CD4-positive, alpha-beta T cell treated with Interleukin-6 at 100 ng/mL for 8 hours (primary cell): ENCODE results near the gene CHCHD10.

Experiments
- DNase-seq: peaks from one replicate; pipeline ENCODE4 v3.0.0-alpha.2; 2020; ENCODE audit warnings: mixed read lengths, low spot score

The CHCHD10 gene

DNA sequence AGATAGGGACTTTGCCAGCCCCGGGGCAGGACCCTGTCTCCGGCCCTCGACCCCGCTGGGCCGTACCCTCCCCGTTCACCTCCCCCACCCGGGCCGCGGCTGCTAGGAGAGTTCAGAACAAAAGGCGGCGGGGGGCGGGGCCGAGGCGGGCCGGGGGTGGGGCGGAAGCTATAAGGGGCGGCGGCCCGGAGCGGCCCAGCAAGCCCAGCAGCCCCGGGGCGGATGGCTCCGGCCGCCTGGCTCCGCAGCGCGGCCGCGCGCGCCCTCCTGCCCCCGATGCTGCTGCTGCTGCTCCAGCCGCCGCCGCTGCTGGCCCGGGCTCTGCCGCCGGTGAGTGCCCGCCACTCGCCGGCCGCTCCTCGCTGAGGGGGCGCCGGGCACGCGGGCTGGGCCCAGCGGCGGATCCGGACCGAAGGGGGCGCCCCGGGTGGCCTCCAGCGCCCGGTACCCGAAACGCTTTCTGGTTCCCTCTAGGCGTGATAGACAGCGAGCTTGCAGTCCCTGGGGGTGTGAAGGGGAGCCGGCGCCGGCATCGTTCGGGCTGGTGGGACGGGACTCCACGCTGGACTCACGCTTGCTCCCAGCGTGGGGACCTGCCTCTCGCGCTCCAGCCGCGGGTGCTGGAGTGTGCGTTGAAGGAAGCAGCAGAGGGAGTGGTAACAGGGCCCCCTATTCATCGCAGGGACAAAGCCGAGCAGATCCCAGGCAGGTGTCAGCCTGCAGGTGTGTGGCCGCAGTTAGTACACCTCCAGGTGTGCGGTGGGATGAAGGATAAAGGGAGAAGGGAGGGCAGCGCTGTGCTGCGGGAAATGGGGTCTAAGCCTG is 5.1 kb upstream of the CHCHD10 start, which contains the start of gene MMP11:
TSS of gene MMP11 (plus strand) at position 201 of the 825 bp plus-strand sequence. CDS start at position 223, 22 bp downstream.
- peak; percentile 65 for DNase-seq

GRCh38 chr22:23772315-23772648 is 4.5 kb upstream of the CHCHD10 start:
- DNase-seq: no peak

DNA sequence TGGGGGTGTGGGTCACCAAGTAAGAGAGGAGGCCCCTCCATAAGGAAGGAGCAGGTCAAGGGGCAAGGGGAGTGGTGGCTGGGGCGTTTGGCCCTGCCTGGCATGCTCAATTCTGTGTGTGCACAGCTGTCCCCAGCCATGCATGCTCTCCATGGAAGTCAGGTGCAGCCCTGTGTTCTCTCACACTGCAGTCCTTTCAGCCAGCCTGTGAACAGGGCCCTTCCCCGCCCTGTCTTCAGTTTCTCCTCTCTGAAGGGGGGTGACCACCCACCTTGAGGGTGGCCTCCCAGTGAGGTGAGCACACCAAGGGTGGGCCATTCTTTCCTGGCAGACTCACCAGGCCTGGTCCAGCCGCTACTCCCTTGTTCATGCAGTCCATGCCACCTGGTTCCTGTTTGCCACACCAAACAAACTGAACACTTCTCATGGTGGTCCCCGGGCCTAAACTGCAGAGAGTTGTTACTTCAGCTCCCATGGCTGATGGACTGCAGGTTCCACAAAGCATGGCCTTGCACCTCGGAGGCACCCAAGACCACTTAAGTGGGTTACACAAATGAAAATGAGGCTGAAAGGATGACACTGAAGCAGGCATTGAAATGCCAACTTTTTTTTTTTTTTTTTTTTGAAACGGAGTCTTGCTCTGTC is 1.7 kb upstream of the CHCHD10 start:
- no peak for DNase-seq

DNA sequence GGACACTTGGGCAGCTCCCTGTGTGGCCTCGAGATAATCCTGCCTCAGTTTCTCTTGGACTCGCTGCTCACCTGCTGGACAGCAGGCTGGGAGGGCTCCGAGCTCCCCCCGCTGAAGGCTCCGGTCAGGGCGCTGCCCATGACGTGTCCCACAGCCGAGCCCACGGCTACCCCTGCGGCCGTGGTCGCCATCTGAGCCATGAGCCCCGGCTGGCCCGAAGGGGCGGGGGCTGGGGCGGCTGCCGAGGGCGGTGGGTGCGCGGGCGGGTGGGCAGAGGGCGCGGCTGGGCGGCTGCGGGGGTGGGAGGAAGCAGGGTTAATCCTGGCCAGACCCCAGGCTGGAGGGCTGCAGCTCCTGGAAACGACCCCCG is 484 bp downstream of the CHCHD10 start:
- no peak for DNase-seq

- no peak for DNase-seq
Observed at GRCh38 chr22:23764899-23765881, 2.6 kb downstream of the CHCHD10 start.

DNA sequence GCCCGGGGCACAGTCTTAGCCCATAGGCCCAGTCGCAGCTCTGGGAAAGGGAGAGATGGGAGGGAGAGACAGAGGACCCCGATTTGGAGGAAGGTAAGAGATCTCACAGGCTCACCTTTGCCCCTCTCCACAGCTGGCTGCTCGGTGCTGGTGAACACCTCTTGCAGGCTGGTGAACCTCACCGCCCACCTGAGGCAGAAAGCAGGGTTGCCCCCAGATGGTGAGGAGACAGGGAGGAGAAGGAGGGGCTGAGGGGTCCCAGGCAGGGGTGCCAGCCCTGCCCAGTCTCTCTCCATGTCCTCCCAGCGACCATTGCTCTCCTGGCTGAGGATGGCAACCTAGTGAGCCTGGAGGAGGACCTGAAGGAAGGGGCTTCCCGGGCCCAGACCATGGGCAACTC is 3.8 kb downstream of the CHCHD10 start:
- DNase-seq: no peak

DNA sequence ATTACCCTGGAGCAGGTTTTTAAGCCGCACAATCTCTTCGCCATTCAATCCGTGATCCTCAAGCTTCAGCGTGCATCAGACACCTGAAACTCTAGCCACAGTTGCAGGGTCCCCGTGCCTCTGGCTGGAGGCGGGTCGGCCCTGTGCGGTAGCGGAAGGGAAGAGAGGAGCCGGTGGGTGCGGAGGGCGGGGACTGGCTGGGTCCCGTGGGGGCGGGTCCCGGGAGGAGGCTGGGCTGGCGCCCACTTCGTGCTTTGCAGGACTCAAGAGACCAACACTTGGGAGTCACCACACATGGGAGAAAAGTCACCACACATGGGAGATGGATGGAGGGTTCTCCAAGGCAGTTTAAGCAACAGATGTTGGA is 4.2 kb downstream of the CHCHD10 start:
- peak; percentile 49 for DNase-seq

DNA sequence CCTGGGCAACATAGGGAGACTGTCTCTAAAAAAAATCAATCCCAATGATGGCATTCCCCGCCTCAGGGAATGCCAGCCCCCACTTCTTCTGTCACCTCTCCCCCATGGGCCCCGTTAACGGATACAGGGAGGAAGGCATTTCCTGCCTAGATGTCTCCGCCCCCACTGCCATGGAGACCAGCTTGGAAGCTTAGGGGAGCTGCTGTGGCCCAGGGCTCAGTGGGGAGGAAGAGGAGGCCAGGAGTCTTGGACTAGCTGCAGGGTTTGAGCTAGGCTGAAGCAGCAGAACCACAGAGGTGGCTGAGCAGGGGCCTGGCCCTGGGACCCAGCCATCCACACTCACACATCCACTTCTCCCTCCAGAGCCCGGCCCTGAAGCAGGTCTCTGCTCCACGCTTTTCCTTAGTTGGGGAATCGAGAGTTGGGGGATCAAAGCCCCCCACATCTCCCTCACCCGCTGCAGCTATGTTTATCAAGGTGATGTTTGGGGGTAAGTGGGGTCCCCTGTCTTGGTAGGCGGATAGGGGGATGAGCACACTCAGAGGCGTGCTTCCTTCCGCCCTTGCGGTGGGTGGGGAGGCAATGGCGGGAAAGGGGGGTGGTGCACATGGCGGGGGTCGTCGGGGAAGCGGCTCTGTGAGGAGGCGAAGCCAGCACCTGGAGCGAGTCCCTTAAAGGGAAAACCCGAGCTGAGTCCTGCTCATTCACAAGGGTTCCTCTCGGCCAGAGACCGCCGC is 4.8 kb downstream of the CHCHD10 start, which contains the start of gene C22orf15:
TSS of gene C22orf15 (plus strand) at position 149 of the 737 bp plus-strand sequence. CDS start at position 466, 317 bp downstream.
- DNase-seq: no peak

DNA sequence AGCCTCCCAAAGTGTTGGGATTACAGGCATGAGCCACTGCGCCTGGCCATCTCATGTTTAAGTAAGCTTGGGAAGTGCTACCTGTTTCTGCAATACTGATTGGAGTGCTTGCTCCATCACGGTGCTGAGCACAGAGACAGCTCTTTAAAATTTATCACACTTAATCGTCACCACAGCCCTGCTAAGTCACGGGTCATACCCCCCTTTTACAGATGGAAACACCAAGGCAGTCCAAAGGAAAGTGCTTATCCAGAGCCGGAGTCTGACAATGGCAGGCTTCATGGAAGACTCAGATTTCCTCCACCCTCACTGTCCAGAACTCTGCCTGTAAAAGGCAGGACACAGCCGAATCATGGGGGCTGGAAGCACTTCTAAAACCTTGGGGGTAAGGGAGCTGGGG is 7.7 kb downstream of the CHCHD10 start:
- DNase-seq: no peak

- no peak for DNase-seq
Observed at GRCh38 chr22:23759566-23759965, 8.2 kb downstream of the CHCHD10 start.

GRCh38 chr22:23756891-23757290 is 10.9 kb downstream of the CHCHD10 start:
- DNase-seq: no peak

DNA sequence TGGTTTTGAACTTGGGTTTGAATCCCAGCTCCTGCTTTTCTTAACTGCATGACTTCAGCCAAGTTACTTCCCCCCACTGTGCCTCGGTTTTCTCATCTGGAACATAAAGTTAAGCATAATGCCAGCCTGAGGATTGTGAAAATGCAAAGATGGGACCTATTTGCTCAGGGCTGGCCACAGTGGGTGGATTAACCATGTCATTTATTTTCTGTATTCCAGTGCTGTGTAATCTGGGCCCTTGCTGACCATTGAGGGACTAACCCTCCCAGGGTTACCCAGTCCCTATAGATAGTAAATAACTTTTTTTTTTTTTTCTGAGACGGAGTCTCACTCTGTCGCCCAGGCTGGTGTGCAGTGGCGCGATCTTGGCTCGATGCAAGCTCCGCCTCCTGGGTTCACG is 12.1 kb downstream of the CHCHD10 start:
- DNase-seq: no peak

- no peak for DNase-seq
Observed at GRCh38 chr22:23754980-23755636, 12.7 kb downstream of the CHCHD10 start.

DNA sequence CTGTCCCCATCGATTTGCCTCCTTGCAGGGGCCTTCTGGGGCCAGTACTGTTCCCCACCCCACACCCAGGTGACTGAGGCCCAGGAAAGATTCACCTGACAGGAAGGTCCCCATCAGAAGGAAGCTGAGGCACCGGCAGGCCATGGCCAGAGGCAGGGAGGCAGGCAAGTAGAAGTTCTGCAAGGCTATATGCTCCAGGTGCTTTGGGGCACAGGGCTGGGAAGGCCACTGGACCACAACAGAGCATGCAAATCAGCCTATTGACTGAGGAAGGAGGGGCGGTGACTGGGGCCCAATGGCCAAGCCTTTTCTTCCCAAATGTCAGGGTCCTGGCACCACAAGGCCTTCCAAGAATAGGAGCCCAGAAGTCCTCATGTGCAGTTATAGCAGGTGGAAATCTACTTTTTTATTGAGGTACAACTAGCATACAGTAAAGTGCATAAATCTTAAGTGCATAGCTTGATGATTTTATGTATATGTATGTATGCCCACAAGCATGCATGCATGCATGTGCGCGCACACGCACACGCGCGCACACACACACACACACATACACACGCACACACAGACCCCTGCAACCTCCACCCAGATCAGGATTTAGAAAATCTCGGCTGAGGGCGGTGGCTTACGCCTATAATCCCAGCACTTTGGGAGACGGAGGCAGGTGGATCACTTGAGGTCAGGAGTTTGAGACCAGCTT is 13.4 kb downstream of the CHCHD10 start, which contains the start of gene VPREB3:
TSS of gene VPREB3 (minus strand) at position 206 of the 700 bp plus-strand sequence. CDS start at position 144, 62 bp downstream.
- no peak for DNase-seq

- DNase-seq: no peak
Observed at GRCh38 chr22:23753385-23753784, 14.4 kb downstream of the CHCHD10 start.

DNA sequence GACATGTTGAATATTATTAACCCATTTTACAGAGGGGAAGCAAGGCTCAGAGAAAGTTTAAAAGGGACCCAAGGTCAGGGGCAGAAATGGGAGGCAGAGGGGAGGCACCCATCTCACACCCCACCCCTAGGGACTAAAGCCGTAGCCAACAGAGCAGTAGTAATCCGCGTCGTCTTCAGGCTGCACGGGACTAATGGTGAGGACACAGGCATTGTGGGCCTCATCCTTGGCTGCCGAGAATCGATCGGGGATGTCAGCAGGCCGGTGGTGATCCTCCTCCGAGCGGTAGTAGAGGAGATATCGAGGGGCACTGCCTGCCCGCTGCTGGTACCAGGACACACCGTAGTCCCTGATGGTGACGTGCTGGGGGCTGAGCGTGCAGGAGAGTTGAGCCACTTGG is 15.0 kb downstream of the CHCHD10 start:
- DNase-seq: no peak

GRCh38 chr22:23752090-23752691 is 15.6 kb downstream of the CHCHD10 start:
- DNase-seq: no peak

GRCh38 chr22:23751441-23751996 is 16.3 kb downstream of the CHCHD10 start:
- no peak for DNase-seq

GRCh38 chr22:23750714-23751440 is 16.9 kb downstream of the CHCHD10 start, which contains the start of gene ZNF70:
TSS of gene ZNF70 (minus strand) at chr22:23751112. CDS start at chr22:23745140, 5,972 bp downstream.
- DNase-seq: peak; percentile 87
